Lower lobe of right lung (tissue), 2 donors: ENCODE data around the gene RREB1. TPM values are rescaled to one million over a fixed set of nuclear protein-coding genes. Genes with fewer than 3 reads are reported as not detected.

ENCODE experiments used
- ATAC-seq, 2 donors: fragments of 200-7000 bp; cut with Tn5 transposase; one replicate each; pipeline ENCODE4 v1.9.1; 2020 to 2022; ENCODE audit warnings: mild to moderate bottlenecking in 2 of 2, moderate library complexity in 2 of 2
- DNase-seq: peaks from one replicate; pipeline ENCODE4 v3.0.0-alpha.2; 2020
- H3K27ac ChIP-seq: fragments of 200-600 bp; one replicate; pipeline ENCODE4 v1.8.0; 2022
- H3K27me3 ChIP-seq: fragments of 200-600 bp; one replicate; pipeline ENCODE4 v1.8.0; 2022; ENCODE audit warnings: low read depth
- H3K36me3 ChIP-seq: fragments of 200-600 bp; one replicate; pipeline ENCODE4 v1.8.0; 2022; ENCODE audit warnings: mild to moderate bottlenecking
- H3K4me1 ChIP-seq: fragments of 200-600 bp; one replicate; pipeline ENCODE4 v1.8.0; 2022
- H3K4me3 ChIP-seq: fragments of 200-600 bp; one replicate; pipeline ENCODE4 v1.8.0; 2022; ENCODE audit warnings: mild to moderate bottlenecking
- H3K9me3 ChIP-seq: fragments of 200-600 bp; one replicate; pipeline ENCODE4 v1.8.0; 2022
- intact Hi-C: fragments of 100-400 bp; cut with DNase I; formaldehyde crosslinking; loops from one replicate; pipeline ENCODE4 v1.11.0; 2022
- total RNA-seq: library from RNA; stranded (reverse); fragmentation: NEBNext Ultra II Directional; extraction: Animal tissue kit (Norgen Biotek cat#: 25700); gene quantifications from one replicate; pipeline ENCODE4 v1.2.1, GENCODE V29; 2021
- TF ChIP-seq, protein P1 (sequence below): fragments of 200-600 bp; IDR thresholded peaks from one replicate; pipeline ENCODE4 v1.8.0; 2022; ENCODE audit warnings: antibody characterized with exemption, mild to moderate bottlenecking
- donor health status: DM: no; HTN: yes; CAD: no; lungs with severe emphysema.

The RREB1 gene
- total RNA-seq, 1 donor from 2014 or later = 62.8 TPM

DNA sequence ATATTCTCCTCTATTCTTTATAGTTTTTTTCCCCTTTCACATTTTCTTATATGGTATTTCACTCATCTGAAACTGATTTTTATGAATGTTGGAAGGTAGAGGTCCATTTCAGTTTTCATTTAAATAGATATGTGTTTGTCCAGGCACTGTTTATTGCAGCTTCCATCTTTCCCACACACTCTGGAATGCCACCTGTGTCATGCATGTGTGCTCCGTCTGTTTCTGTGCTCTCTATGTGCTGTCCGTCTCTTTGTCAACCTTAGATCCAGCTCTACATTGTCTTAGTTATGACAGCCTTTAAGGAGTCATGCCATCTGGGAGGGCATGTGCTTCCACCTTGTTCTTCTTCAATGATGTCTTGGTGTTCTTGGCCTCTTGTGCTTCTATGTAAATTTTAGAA is 36.4 kb upstream of the RREB1 start:
- intact Hi-C loops = no loop called here
- H3K36me3 ChIP-seq = no peaks in the 10 kb centered on the region
- H3K4me3 ChIP-seq = no peak overlapping the region
- no peaks in the 10 kb centered on the region for H3K4me1 ChIP-seq
- no peaks in the 10 kb centered on the region for H3K9me3 ChIP-seq
- TF ChIP-seq, protein P1, sequence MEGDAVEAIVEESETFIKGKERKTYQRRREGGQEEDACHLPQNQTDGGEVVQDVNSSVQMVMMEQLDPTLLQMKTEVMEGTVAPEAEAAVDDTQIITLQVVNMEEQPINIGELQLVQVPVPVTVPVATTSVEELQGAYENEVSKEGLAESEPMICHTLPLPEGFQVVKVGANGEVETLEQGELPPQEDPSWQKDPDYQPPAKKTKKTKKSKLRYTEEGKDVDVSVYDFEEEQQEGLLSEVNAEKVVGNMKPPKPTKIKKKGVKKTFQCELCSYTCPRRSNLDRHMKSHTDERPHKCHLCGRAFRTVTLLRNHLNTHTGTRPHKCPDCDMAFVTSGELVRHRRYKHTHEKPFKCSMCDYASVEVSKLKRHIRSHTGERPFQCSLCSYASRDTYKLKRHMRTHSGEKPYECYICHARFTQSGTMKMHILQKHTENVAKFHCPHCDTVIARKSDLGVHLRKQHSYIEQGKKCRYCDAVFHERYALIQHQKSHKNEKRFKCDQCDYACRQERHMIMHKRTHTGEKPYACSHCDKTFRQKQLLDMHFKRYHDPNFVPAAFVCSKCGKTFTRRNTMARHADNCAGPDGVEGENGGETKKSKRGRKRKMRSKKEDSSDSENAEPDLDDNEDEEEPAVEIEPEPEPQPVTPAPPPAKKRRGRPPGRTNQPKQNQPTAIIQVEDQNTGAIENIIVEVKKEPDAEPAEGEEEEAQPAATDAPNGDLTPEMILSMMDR = no peak
- ATAC-seq (no peak), DNase-seq (no peak)
- no peak overlapping the region for H3K27ac ChIP-seq
- H3K27me3 ChIP-seq = no peaks in the 10 kb centered on the region

DNA sequence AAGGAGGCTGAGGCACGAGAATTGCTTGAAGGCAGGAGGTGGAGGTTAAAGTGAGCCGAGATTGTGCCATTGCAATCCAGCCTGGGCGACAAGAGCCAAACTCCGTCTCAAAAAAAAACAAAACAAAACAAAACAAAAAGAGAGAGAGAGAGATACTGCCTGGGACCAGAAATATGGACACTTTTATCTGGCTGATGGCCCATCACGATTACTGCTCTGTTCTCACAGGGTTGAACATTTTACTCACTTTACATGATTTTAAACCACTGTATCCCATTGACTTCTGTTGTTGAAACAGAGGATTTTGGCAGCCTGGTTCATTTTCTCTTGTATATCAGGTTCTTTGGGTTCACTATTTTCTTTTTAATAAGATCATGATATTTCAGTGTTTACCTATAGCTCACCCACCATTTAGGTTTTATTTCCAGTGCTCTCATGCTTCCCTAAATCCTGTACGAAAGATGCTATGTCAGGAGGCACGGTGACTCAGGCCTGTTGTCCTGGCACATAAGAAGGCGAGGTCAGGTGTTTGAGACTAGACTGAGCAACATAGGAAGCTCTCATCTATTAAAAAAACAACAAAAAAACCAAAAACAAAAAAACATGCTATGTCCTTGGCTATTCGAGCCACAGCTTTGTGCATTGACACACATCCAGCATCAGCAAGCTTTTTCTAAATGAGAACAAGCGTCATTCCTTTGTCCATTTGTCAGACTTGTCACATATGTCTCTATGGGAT is 34.5 kb upstream of the RREB1 start:
- ATAC-seq (no peak), DNase-seq (no peak)
- no peaks in the 10 kb centered on the region for H3K9me3 ChIP-seq
- no peaks in the 10 kb centered on the region for H3K27me3 ChIP-seq
- H3K4me3 ChIP-seq = no peak overlapping the region
- H3K27ac ChIP-seq = no peak overlapping the region
- H3K36me3 ChIP-seq = no peaks in the 10 kb centered on the region
- no peaks in the 10 kb centered on the region for H3K4me1 ChIP-seq
- intact Hi-C loops = no loop called here
- TF ChIP-seq, protein P1 = no peak

DNA sequence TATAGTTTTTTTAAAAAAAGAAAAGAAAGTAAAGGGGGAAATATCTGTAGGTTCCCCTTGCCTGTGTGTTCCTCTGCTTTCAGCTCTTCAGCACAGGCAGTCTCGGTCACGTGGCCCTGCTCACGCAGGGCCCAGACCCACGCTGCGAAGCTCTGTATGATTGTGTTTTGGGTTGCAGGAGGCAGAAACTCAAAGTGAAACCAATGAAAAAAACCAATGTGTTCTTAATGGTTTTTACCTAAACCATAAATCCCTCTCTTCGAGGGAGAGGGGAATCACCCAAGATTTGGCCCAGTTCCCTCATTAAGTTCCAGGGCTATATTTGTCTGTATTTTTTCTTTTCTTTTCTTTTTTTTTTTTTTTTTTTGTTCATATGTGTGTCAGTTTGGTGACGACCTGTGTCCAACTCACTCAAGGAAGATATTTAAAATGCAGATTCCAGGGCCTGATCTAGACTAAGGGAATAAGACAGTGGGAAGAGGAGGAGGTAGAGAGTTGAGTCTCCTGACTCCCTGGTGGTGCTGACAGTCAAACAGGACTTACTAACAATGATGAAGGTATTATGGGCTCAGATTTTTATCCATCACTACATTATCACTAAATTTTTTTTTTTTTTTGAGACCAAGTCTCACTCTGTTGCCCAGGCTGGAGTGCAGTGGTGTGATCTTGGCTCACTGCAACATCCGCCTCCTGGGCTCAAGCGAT is 33.8 kb upstream of the RREB1 start:
- ATAC-seq = peak; percentile 74 to 85

DNA sequence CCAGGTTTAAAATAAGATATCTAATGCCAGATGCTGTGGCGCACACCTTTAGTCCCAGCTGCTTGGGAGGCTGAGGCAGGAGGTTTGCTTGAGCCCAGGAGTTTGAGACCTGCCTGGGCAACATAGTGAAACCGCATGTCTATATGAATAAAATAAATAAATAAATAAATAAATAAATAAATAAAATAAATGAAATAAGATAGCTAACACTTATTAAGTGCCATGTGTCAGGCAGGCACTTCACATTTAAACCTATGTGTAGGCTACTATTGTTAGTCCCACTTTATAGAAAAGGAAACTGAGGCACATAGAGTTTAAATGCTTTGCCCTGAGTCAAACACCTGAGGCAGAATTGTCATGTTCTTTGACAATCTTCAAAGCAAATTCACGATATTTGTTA is 32.9 kb upstream of the RREB1 start:
- Histone ChIP-seq H3K36me3 (no peaks in the 10 kb centered on the region), H3K27me3 (no peaks in the 10 kb centered on the region), H3K4me1 (no peaks in the 10 kb centered on the region), H3K4me3 (no peak overlapping the region), H3K9me3 (no peaks in the 10 kb centered on the region), H3K27ac (no peak overlapping the region)
- no peak for ATAC-seq
- DNase-seq = no peak
- intact Hi-C loops = no loop called here
- TF ChIP-seq, protein P1 = no peak

More for the DNA sequence above, 33.8 kb upstream of the RREB1 start:
- H3K9me3 ChIP-seq = no peaks in the 10 kb centered on the region
- peak; percentile 78 for DNase-seq
- H3K4me1 ChIP-seq = no peaks in the 10 kb centered on the region
- no peak overlapping the region for H3K27ac ChIP-seq
- TF ChIP-seq, protein P1 = no peak
- no peaks in the 10 kb centered on the region for H3K27me3 ChIP-seq
- H3K36me3 ChIP-seq = no peaks in the 10 kb centered on the region
- H3K4me3 ChIP-seq = no peak overlapping the region
- intact Hi-C loops = no loop called here

DNA sequence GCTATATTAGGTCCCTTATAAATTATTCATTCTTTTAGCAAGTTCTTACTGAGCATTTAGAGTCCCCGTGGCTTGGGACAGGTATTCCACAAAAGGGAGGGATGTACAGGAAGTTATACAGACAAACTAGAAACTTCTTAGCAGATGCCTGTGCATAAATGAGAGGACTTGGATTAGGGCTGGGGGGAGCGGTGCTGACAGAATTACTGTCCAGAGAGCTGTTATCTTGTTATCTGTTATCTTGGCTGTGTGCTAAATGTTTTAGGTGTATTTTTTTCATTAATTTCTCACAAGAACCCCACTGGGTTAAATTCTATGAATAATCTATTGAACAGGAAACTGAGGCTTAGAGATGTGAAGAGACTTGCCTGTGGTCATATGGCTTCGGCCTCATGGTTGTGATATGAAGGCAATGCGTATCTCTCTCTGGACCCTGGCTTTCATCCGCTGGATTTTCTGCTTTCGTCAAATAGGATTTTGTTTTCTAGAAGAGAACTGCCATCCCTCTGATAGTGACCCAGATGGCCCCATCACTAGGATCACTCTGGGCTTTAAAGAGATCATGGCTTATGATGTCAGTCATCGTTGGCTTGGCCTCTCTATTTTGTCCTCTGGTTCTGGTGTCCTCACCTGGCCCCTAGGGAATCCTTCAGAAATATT is 32.3 kb upstream of the RREB1 start:
- intact Hi-C loops = no loop called here
- no peak for ATAC-seq
- Histone ChIP-seq H3K4me1 (no peaks in the 10 kb centered on the region), H3K27ac (no peak overlapping the region), H3K4me3 (no peak overlapping the region), H3K36me3 (no peaks in the 10 kb centered on the region), H3K27me3 (no peaks in the 10 kb centered on the region), H3K9me3 (no peaks in the 10 kb centered on the region)
- DNase-seq = no peak
- TF ChIP-seq, protein P1 = no peak
